HEK293T (cell line): ENCODE data around the gene SLC20A1.

Experiments
- CTCF ChIA-PET: fragments of 350-600 bp; formaldehyde crosslinking; extraction: SDS; loops from one replicate; lab custom pipeline; 2021; ENCODE audit warnings: antibody characterized with exemption, inconsistent platforms; lab: Yijun Ruan, JAX
- POLR2A ChIA-PET: fragments of 350-600 bp; formaldehyde crosslinking; extraction: SDS; loops from one replicate; lab custom pipeline; 2020; ENCODE audit warnings: antibody characterized with exemption, inconsistent platforms; lab: Yijun Ruan, JAX
- DNase-seq: peaks from one replicate; pipeline ENCODE4 v3.0.0; 2012; ENCODE audit warnings: mixed read lengths; ENCODE audit errors: extremely low spot score
- ARNT ChIP-seq: fragments of 450-650 bp; IDR thresholded peaks from 2 replicates; pipeline ENCODE4 v1.6.1; 2017; ENCODE audit warnings: mild to moderate bottlenecking
- BHLHE40 ChIP-seq: fragments of 450-650 bp; IDR thresholded peaks from 2 replicates; pipeline ENCODE4 v1.6.1; 2016; ENCODE audit warnings: mild to moderate bottlenecking, moderate library complexity, borderline replicate concordance
- CTBP1 ChIP-seq: fragments of 450-650 bp; IDR thresholded peaks from 2 replicates; pipeline ENCODE4 v1.6.1; 2016; ENCODE audit warnings: borderline replicate concordance
- ELF4 ChIP-seq: fragments of 450-650 bp; IDR thresholded peaks from 2 replicates; pipeline ENCODE4 v1.6.1; 2017; ENCODE audit warnings: antibody characterized with exemption
- FOXA1 ChIP-seq: fragments of 450-650 bp; IDR thresholded peaks from 2 replicates; pipeline ENCODE4 v1.6.1; 2016; ENCODE audit warnings: mild to moderate bottlenecking
- FOXK2 ChIP-seq: fragments of 450-650 bp; IDR thresholded peaks from 2 replicates; pipeline ENCODE4 v1.6.1; 2016; ENCODE audit warnings: mild to moderate bottlenecking
- FOXM1 ChIP-seq: fragments of 450-650 bp; IDR thresholded peaks from 2 replicates; pipeline ENCODE4 v1.6.1; 2017; ENCODE audit warnings: mild to moderate bottlenecking, borderline replicate concordance
- HDGF ChIP-seq: fragments of 450-650 bp; IDR thresholded peaks from 2 replicates; pipeline ENCODE4 v1.6.1; 2017; ENCODE audit warnings: antibody characterized with exemption, borderline replicate concordance
- L3MBTL2 ChIP-seq: fragments of 450-650 bp; conservative IDR thresholded peaks from 2 replicates; pipeline ENCODE4 v1.6.1; 2016; ENCODE audit warnings: mild to moderate bottlenecking
- LEF1 ChIP-seq: fragments of 450-650 bp; IDR thresholded peaks from 2 replicates; pipeline ENCODE4 v1.6.1; 2017; ENCODE audit warnings: mild to moderate bottlenecking, borderline replicate concordance
- NFRKB ChIP-seq: fragments of 450-650 bp; IDR thresholded peaks from 2 replicates; pipeline ENCODE4 v1.6.1; 2016; ENCODE audit warnings: mild to moderate bottlenecking, moderate library complexity
- SP1 ChIP-seq: fragments of 450-650 bp; IDR thresholded peaks from 2 replicates; pipeline ENCODE4 v1.6.1; 2017
- SUZ12 ChIP-seq: fragments of 450-650 bp; IDR thresholded peaks from 2 replicates; pipeline ENCODE4 v1.6.1; 2016; ENCODE audit warnings: mild to moderate bottlenecking
- TARDBP ChIP-seq: fragments of 450-650 bp; IDR thresholded peaks from 2 replicates; pipeline ENCODE4 v1.6.1; 2016
- ZNF384 ChIP-seq: fragments of 450-650 bp; IDR thresholded peaks from 2 replicates; pipeline ENCODE4 v1.6.1; 2016
- TF ChIP-seq, protein P1 (sequence below): fragments of 450-650 bp; IDR thresholded peaks from 2 replicates; pipeline ENCODE4 v1.6.1; 2016

Gene SLC20A1

DNA sequence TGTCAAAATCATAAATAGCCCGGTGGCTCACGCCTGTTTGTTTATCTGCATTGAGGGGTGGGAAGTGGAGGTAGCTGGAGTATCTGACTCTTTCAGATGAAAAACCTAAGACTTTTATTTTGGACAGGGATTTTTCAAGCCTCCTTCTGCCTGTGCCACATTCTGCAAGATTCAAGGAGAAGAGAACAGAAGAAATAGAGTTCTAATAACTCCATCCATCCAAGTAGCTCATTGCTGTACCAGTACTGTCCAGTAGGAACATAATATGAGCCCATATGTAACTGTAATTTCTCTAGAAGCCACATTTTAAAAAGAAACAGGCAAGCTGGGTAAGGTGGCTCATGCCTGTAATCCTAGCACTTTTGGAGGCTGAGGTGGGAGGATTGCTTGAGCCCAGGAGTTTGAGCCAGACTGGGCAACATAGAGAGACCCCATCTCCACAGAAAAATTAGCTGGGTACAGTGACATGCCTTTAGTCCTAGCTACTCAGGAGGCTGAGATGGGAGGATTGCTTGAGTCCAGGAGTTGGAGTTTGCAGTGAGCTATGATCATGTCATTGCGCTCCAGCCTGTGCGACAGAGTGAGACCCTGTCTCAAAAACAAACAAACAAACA is 39.6 kb downstream of the SLC20A1 start:
- TF ChIP-seq, protein P1, sequence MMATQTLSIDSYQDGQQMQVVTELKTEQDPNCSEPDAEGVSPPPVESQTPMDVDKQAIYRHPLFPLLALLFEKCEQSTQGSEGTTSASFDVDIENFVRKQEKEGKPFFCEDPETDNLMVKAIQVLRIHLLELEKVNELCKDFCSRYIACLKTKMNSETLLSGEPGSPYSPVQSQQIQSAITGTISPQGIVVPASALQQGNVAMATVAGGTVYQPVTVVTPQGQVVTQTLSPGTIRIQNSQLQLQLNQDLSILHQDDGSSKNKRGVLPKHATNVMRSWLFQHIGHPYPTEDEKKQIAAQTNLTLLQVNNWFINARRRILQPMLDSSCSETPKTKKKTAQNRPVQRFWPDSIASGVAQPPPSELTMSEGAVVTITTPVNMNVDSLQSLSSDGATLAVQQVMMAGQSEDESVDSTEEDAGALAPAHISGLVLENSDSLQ, result no peak
- TF ChIP-seq BHLHE40 (no peak), TARDBP (no peak), SP1 (no peak)
- no peak for DNase-seq
- CTCF ChIA-PET, result interaction anchor here (0.6 to 1.2 kb wide), 9 partner anchors 8 to 512 kb away, joined by 3 to 5 read pairs (median 3); no protein-coding TSS in a partner anchor
- POLR2A ChIA-PET, result interaction anchor here (1.1 kb wide), 1 partner anchor 21 kb away, joined by 3 read pairs; no protein-coding TSS in a partner anchor

DNA sequence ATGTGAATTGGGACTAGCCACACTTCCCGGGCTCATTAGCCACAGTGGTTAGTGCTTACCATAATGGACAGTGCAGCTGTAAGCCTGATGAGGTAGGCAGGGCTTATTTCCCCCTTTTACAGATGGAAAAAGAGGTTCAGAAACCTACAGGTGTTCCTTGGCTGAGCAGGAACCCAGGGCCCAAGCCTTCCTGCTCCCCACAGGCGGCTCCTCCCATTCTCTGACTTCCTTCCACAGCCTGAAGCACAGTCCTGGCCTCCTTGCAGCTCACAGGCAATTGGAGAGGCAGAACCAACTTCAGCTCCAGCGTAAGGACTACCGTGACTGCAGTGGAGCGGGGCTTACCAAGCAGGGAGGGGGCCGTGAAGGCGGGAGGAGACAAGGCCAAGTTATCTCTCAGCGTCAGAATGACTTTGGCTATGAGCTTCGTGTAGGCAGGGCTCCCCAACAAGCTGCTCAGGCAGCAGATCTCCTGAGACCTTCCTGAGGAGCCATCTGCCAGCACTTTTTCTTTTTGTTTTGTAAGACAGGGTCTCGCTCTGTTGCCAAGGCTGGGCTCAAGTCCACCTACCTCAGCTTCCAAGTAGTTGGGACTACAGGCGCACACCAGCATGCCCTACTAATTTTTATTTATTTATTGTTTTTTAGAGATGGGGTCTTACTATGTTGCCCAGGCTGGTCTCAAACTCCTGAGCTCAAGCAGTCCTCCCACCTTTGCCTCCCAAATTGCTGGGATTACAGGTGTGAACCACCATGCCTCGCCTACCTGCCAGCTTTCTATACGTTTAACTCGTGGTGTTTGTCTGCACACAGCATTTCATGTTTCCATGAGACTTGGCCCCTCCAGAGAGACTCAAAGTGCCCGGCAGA is 40.8 kb downstream of the SLC20A1 start:
- no peak for DNase-seq
- TF ChIP-seq BHLHE40 (no peak), L3MBTL2 (no peak), FOXM1 (no peak), HDGF (no peak), SUZ12 (no peak), FOXK2 (no peak), FOXA1 (no peak), CTBP1 (no peak), TARDBP (no peak), ZNF384 (no peak), LEF1 (no peak), SP1 (no peak), ELF4 (no peak), ARNT (no peak)
- TF ChIP-seq, protein P1, result no peak
- POLR2A ChIA-PET, result interaction anchor here (1.9 kb wide), 1 partner anchor 40 kb away, joined by 5 read pairs; the partner anchor contains the start of gene SLC20A1
- CTCF ChIA-PET, result interaction anchor here (0.6 kb wide), 1 partner anchor 63 kb away, joined by 3 read pairs; no protein-coding TSS in a partner anchor

DNA sequence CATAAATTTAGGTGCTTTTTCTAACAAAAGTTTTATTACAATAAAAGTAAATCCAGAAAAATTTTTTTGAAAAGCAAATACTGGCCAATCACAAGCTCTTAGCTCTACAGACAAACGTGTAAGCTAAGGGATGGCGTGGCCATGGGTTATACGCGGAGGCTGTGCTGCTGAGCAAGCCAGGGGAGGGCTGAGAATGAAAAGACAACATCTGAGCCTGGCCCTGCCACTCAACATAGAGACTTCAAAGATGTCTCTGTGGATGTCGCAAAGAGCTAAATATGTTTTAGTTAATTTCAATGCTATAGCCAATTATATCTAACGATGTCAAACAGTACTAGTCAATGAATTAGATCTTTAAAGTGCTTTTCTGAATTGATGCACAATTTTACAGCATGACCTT is 41.8 kb downstream of the SLC20A1 start:
- TF ChIP-seq LEF1 (no peak), ZNF384 (no peak), FOXA1 (no peak), NFRKB (no peak), FOXK2 (no peak), BHLHE40 (no peak)
- DNase-seq, result no peak
- ChIA-PET POLR2A (interaction anchor here (1.9 kb wide), 1 partner anchor 41 kb away, joined by 5 read pairs; the partner anchor contains the start of gene SLC20A1), CTCF (interaction anchor here (1.2 kb wide), 1 partner anchor 18 kb away, joined by 3 read pairs; no protein-coding TSS in a partner anchor)

DNA sequence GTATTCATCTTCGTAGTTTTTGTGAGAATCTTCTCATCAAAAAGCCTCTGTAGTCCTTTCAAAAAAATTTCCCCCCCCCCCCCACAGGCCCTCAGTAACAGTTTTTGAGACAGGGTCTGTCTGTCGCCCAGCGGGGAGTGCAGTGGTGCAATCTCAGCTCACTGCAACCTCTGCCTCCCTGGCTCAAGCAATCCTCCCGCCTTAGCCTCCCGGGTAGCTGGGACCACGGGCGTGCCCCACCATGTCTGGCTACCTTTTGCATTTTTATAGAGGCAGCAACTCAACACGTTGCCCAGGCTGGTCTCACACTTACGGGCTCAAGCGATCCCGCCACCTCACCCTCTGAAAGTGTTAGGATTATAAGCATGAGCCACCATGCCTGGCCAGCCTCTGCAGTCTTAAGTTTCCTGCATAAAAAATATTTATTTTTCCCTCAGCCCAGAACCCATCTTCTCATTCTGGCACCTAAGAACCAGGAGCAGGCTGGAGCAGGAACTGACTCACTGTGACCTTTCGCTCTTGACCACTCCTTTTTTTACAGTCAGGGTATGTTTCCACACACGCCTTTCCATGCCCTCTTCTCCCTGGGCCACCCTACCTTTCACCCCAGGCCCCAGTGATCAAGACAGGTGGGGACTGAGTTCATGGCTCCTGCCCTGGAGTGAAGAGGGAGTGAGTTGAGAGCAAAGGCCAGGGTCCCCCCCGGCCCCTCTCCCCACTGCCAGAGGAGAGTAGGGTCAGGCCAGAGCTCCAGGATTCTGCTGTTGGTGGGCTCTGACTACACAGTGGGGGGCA is 42.5 kb downstream of the SLC20A1 start:
- TF ChIP-seq LEF1 (no peak), FOXA1 (no peak), TARDBP (no peak), ARNT (no peak), L3MBTL2 (no peak), BHLHE40 (no peak), HDGF (no peak), SUZ12 (no peak), SP1 (no peak), FOXM1 (no peak), ZNF384 (no peak), ELF4 (no peak), FOXK2 (no peak)
- TF ChIP-seq, protein P1, result no peak
- DNase-seq, result no peak
- POLR2A ChIA-PET, result interaction anchor here (1.9 kb wide), 1 partner anchor 42 kb away, joined by 5 read pairs; the partner anchor contains the start of gene SLC20A1
- CTCF ChIA-PET, result interaction anchor here (0.7 to 1.2 kb wide), 2 partner anchors 19 to 40 kb away, joined by 3 to 5 read pairs; no protein-coding TSS in a partner anchor

DNA sequence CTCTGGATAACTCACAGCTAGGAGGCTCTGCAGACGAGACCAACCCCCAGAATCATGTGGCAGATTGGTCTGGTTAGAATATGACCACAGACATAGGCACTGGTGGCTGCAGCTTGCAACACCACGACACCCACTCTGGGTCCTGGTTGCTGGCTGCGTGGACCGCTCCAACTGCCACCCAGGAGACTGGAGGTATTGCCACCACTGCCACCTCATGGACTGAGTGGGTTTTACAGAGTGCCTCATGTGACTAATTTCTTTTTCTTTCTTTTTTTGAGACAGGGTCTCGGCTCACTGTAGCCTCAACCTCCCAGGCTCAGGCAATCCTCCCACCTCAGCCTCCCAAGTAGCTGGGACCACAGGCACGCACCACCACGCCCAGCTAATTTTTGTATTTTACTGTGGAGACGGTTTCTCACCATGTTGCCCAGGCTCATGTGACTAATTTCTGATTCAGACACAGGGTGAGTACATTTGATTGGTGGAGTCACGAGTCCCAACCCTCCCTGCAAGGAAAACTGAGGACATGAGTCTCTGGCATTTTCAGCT is 45.2 kb downstream of the SLC20A1 start:
- TF ChIP-seq ZNF384 (0 out of 2 replicates have a peak, but pooled peaks have one; percentile 5), SP1 (no peak)
- DNase-seq, result peak; percentile 71
- POLR2A ChIA-PET, result no interaction called here
- CTCF ChIA-PET, result interaction anchor here (0.6 to 1.4 kb wide), 3 partner anchors 8 to 17 kb away, joined by 3 to 6 read pairs (median 3); no protein-coding TSS in a partner anchor
